HL-60 (cell line): ENCODE results near the gene KCNF1.

Experiments used
- DNase-seq, 2 experiments: peaks; one replicate each; pipeline ENCODE4 v3.0.0-alpha.2; 2010 to 2020; ENCODE audit warnings: low read depth in 1 of 2, low spot score in 1 of 2
- H3K27ac ChIP-seq: fragments of 250-450 bp; sonication (Bioruptor Pico); replicated peaks from 2 replicates; pipeline ENCODE4 v1.5.1; 2020; ENCODE audit warnings: mild to moderate bottlenecking, moderate library complexity
- H3K27me3 ChIP-seq: fragments of 250-450 bp; sonication (Bioruptor Pico); 2 replicates; pipeline ENCODE4 v1.5.1; 2021; ENCODE audit warnings: mild to moderate bottlenecking, moderate library complexity; ENCODE audit not compliant: insufficient read depth, poor library complexity, severe bottlenecking
- H3K4me3 ChIP-seq: replicated peaks from 2 replicates; pipeline ENCODE4 v1.5.1; 2011; ENCODE audit warnings: mild to moderate bottlenecking, control low read depth, low read length; ENCODE audit not compliant: insufficient read depth
- GABPA ChIP-seq: IDR thresholded peaks from 2 replicates; pipeline ENCODE4 v1.6.1; 2012; ENCODE audit warnings: low read depth
- POLR2AphosphoS5 ChIP-seq: IDR thresholded peaks from 2 replicates; pipeline ENCODE4 v1.6.1; 2012; ENCODE audit warnings: low read depth
- SPI1 ChIP-seq: IDR thresholded peaks from 2 replicates; pipeline ENCODE4 v1.6.1; 2012; ENCODE audit warnings: low read depth, mild to moderate bottlenecking, borderline replicate concordance
- TF ChIP-seq, protein P1 (sequence below): IDR thresholded peaks from 2 replicates; pipeline ENCODE4 v1.6.1; 2012; ENCODE audit warnings: low read depth; ENCODE audit not compliant: insufficient replicate concordance
- TF ChIP-seq, protein P2 (sequence below): IDR thresholded peaks from one replicate; pipeline ENCODE4 v1.5.1; 2011; ENCODE audit warnings: low read length, control low read depth, inconsistent platforms; ENCODE audit not compliant: insufficient read depth

KCNF1 gene

DNA sequence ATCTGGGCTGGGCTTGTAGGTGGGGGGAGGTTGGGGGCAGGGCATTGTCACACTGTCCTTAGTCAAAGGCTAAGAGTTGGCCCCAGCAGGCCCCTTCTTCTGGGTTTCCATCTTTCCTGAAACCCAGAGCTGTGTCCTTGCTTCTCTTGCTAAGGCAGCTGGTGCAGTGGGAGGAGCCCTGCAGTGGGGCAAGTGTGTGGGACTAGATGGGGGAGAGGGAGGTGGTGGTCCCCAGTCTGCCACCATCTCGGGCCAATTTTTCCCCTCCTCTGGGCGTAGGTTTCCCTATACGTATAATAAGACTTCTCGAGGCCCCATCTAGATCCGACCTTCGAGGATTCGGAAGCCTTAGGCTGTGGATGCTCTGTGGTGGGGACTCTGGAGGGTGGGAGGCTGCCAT is 3.5 kb downstream of the KCNF1 start:
- Histone ChIP-seq H3K27ac (no peak overlapping the region), H3K4me3 (no peak overlapping the region), H3K27me3 (peaks cover 34% of the 10 kb centered on the region)
- no peak for DNase-seq
- TF ChIP-seq GABPA: no peak
- no peak for TF ChIP-seq SPI1
- no peak for TF ChIP-seq POLR2AphosphoS5
- TF ChIP-seq, protein P1, sequence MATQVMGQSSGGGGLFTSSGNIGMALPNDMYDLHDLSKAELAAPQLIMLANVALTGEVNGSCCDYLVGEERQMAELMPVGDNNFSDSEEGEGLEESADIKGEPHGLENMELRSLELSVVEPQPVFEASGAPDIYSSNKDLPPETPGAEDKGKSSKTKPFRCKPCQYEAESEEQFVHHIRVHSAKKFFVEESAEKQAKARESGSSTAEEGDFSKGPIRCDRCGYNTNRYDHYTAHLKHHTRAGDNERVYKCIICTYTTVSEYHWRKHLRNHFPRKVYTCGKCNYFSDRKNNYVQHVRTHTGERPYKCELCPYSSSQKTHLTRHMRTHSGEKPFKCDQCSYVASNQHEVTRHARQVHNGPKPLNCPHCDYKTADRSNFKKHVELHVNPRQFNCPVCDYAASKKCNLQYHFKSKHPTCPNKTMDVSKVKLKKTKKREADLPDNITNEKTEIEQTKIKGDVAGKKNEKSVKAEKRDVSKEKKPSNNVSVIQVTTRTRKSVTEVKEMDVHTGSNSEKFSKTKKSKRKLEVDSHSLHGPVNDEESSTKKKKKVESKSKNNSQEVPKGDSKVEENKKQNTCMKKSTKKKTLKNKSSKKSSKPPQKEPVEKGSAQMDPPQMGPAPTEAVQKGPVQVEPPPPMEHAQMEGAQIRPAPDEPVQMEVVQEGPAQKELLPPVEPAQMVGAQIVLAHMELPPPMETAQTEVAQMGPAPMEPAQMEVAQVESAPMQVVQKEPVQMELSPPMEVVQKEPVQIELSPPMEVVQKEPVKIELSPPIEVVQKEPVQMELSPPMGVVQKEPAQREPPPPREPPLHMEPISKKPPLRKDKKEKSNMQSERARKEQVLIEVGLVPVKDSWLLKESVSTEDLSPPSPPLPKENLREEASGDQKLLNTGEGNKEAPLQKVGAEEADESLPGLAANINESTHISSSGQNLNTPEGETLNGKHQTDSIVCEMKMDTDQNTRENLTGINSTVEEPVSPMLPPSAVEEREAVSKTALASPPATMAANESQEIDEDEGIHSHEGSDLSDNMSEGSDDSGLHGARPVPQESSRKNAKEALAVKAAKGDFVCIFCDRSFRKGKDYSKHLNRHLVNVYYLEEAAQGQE: no peak
- TF ChIP-seq, protein P2, sequence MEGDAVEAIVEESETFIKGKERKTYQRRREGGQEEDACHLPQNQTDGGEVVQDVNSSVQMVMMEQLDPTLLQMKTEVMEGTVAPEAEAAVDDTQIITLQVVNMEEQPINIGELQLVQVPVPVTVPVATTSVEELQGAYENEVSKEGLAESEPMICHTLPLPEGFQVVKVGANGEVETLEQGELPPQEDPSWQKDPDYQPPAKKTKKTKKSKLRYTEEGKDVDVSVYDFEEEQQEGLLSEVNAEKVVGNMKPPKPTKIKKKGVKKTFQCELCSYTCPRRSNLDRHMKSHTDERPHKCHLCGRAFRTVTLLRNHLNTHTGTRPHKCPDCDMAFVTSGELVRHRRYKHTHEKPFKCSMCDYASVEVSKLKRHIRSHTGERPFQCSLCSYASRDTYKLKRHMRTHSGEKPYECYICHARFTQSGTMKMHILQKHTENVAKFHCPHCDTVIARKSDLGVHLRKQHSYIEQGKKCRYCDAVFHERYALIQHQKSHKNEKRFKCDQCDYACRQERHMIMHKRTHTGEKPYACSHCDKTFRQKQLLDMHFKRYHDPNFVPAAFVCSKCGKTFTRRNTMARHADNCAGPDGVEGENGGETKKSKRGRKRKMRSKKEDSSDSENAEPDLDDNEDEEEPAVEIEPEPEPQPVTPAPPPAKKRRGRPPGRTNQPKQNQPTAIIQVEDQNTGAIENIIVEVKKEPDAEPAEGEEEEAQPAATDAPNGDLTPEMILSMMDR: no peak

DNA sequence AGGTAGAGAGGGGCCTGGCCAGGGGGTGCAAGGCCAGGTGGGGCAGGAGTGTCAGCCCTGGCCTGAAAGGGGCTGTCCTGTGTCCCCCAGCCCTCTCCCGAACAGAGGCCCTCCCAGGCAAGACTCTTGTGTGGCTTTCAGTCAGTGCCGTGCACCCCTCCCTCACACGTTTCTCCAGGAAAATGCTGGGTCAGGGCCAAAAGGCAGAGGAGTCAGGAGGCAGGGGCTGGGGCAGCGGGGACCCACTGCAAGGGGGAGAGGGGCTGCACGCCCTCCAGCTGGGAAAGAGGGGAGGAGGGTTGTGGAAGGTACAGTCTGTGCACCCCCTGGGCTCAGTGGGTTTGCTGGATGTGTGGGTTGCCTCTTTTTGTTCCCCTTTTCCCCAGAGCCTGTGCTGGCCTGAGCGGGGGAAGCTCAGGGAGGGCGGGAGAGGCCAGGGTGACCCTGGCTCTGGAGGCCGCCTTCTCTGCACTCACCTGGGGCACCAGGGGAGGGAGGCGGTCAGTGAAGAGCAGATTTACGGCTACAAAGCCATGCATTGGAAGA is 4.1 kb downstream of the KCNF1 start:
- TF ChIP-seq POLR2AphosphoS5: no peak
- TF ChIP-seq, protein P2: no peak
- TF ChIP-seq, protein P1: no peak
- TF ChIP-seq SPI1: no peak
- TF ChIP-seq GABPA: no peak
- H3K27ac ChIP-seq: no peak overlapping the region
- H3K4me3 ChIP-seq: no peak overlapping the region

DNA sequence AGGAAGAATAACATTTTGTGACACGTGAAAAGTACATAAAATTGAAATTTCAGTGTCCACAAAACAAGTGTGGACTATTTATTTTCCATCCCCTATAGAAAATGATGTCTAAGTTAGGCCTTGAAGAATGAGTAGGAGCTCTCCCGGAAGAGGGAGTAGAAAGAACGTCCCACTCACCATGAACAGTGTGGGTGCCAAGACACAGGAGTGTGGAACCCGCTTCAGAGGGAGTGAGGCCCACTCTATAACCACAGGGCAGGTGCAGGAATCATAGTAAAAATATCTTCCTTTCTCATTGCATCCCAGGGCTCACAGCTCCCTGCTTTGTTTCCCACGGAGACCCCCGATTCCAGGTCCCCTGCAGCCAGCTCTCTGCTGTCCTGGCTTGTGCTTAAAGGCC is 5.2 kb downstream of the KCNF1 start:
- TF ChIP-seq POLR2AphosphoS5 (no peak), SPI1 (no peak), GABPA (no peak)
- TF ChIP-seq, protein P1: no peak
- TF ChIP-seq, protein P2: no peak
- no peak for DNase-seq
- Histone ChIP-seq H3K27ac (no peak overlapping the region), H3K4me3 (no peak overlapping the region), H3K27me3 (peaks cover 19% of the 10 kb centered on the region)

More for the DNA sequence above, 4.1 kb downstream of the KCNF1 start:
- peaks cover 28% of the 10 kb centered on the region for H3K27me3 ChIP-seq
- no peak for DNase-seq
